ENCODE results near the gene ARRB1.
"Not testable (repeated sequence)": the region's sequence is repeated elsewhere in the genome, so short reads cannot be mapped to it uniquely, and the experiment has no call there.

ARRB1 gene

GRCh38 chr11:75351541-75351790 is at the start of gene ARRB1:
Gene ARRB1 (minus strand): TSS chr11:75351661. CDS start chr11:75351607, 54 bp downstream.
- no peak for DNase-seq

- peak; percentile 13 for DNase-seq
These were observed 48.8 kb upstream of the ARRB1 start for GRCh38 chr11:75400146-75400865.

DNA sequence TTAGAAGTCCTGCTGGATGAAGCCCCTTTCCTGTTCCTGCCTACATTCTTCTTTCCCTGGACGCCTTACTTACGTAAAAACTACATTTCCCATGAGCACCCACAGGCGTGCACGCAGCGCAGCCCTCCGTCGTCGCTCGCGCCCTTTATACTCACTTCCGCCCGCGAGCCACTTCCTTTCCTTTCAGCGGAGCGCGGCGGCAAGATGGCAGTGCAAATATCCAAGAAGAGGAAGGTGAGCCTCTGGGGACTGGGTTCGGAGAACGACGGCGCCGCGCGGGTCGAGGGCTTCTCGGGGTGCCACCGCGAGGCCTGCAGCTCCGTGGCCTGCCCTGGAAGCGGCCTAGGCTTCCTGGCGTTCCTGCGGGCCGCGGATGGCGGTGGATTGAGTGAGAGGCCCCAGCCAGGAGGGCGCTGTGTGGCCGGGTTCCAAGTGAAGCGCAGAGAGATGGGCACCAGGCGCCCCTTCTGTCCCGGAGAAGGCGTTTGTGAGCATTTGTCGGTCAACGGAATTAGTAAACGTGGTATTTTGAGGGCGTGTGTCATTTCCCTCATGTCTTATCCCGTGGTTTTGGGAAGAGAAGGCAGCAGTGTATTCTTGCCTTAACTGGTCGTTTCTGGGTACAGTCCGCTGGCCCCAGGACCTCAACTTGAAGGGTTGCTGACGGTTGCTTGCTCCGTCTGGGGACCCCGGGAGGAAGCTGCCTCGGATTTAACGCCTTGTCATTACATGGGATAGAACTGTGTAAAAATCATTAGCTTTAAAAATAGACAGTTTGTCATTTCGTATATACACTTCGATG is 48.1 kb upstream of the ARRB1 start, which contains the start of gene RPS3:
Gene RPS3 (plus strand): TSS at position 175 of the 802 bp plus-strand sequence. CDS start 30 bp downstream, at position 205.
- DNase-seq: peak; percentile 84

DNA sequence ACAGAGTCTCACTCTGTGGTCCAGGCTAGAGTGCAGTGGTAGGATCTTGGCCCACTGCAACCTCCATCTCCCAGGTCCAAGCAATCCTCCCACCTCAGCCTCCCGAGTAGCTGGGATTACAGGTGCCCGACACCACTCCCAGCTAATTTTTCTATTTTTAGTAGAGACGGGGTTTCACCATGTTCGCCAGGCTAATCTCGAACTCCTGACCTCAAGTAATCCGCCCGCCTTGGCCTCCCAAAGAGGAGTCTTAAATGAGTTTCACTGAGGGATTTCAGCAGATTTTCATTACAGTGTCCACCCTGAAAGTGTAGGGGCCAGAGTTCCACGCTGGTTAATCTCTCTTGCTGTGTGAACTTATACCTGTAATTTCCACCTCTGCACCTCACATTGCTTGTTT is 47.4 kb upstream of the ARRB1 start:
- no peak for DNase-seq

DNA sequence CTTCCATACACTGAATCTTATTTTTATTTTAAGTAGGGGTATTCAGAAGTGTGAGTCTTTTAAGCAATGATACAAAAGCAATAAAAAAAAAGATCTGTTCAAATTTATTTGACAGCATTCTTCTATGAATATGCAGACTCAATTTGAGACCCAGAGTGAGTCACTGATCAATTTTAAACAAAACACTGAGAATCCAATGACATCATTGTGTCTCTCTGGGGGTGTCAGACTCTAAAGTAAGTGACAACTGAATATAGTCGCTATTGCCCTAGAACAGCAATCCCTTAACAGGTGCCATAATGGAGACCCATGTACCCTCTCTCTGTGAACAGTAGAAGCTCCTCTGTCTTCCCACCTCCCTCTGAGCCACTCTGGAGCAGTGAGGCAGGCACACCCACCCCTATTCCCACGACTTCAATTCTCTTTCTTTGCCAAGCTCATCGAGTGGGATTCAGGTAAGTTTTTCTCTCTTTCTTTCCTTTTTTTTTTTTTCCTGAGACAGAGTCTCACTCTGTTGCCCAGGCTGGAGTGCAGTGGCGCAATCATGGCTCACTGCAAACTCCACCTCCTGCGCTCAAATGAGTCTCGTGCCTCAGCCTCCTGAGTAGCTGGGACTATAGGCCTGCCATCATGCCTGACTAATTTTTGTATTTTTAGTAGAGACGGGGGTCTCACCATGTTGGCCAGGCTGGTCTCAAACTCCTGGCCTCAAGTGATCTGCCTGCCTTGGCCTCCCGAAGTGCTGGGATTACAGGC is 42.8 kb upstream of the ARRB1 start:
- no peak for DNase-seq

DNA sequence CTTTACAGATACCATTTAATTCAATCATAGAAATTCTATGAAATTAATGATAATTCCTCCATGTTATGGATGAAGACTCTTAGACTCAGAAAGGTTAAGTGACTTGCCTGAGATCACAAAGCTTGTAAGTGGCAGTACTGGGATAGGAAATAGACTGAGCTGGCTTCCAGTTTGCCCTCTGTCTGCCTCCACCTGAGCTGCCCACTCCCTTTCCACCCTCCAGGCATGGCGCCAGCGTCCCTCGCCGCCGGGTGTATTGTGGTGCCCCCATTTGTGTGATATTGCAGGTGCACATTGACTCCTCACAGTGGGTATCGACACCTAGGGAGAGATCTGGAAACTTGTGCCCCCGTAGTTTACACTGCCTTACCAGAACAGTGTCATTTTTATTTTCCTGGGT is 38.5 kb upstream of the ARRB1 start:
- DNase-seq: no peak

DNA sequence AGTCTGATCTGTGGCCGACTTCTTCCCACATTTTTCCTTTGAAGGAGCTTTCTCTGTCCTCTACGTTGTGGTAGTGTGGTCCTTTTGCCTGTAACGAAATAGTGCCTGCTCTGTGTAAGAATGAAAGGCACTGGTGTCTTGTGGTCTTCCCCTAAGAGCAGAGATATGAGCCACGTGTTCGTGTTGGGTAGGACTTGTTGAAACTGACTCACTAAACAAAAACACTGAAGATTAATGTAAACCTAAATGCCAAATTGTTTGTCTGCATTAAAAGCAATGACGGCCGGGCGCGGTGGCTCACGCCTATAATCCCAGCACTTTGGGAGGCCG is 37.8 kb upstream of the ARRB1 start:
- DNase-seq: no peak

DNA sequence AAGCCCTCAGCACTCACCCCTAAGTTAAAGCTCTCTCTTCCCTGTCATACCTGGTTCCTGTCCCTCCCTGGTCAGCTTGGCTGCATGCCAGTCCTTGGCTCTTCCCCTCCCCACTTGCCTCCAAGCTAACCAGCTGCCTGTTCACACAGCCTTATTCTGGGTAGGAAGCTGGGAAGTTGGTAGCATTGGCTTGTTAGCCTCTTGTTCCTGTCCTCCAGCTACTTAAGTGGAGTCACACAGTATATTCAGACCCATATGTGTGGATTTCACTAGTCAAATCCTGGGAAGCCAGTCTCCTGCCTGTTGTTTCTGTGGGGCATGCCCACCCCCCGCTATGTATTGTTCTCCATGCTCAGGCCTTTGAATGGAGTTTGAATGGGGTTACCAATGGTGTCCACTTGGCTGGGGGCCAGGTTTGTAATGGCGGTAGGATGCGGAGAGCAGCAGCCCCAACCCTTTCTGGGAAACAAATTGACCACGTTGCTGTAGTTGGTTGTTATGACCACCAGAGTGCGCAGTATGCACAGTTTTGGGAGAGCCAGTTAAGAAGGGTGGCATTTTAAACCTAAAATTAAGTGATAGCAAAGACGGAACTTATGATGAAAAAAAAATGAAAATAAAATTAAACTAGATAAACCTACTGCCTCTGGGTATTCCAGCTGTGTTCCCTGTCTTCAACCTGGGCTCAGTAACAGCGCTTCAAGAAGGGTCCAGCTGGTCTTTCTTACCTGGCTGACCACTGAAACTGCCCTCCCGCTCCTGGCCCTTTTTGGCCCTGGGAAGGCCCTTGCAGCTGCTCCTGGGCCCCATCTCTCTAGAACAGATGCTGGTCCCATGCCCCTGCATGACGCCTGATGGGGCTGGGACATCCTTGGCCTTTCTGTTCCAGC is 37.2 kb upstream of the ARRB1 start:
- peak; percentile 51 for DNase-seq

DNA sequence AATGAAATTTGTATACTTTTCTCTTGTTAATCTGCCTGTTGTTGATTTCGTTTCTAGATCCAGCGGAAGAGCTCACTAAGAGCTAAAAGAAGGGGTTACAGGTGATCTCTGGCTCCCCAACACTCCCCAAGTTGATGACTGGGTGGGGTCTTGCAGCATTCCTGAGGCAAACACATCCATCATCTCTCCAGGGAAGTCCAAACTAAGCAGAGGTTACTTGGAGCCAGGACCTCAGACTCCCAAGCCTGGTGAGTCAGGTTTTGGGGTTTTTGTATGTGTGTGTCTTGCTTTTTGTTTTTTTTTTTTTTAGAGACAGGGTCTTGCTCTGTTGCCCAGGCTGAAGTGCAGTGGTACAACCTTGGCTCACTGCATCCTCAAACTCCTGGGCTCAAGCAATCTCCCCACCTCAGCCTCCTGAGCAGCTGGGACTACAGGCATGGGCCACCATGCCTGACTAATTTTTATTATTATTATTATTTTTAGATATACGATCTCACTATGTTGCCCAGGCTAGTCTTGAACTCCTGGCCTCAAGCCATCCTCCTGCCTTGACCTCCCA is 36.4 kb upstream of the ARRB1 start:
- DNase-seq: no peak

GRCh38 chr11:75386942-75387630 is 35.6 kb upstream of the ARRB1 start:
- no peak for DNase-seq

GRCh38 chr11:75384438-75385080 is 33.1 kb upstream of the ARRB1 start:
- DNase-seq: peak; percentile 64

GRCh38 chr11:75383246-75383645 is 31.8 kb upstream of the ARRB1 start:
- DNase-seq: peak; percentile 25

DNA sequence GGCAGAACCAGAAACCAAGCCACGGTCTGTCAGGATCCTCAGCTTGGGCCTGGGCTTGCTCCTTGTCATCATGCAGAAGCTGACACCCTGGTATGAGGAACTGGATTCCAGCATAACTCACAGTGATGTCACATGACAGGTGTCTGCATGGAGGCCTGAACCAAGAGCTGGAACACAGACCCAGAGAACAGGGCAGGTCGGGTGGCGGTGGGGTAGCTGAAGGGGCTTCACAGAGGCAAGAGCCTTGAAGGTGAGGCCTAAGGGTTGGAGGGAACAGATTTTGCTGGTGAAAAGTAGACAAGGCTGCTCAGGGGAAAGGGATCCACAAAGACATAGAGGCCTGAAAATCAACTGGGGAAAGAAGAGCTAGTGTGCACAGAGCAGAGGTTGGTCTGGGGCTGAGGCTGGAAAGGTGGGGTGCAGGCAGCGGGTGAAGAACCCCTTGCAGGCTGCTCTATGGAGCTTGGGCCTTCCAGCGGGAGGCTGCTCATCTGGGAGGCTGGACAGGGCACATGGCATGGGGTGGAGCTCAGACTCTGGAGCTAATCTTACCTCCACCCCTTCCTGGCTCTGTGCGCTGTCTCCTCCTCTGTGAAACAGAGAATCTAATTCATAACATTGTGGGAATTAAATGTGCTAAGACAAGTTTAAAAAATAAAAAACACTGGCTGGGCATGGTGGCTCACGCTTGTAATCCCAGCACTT is 29.4 kb upstream of the ARRB1 start:
- DNase-seq: no peak

DNA sequence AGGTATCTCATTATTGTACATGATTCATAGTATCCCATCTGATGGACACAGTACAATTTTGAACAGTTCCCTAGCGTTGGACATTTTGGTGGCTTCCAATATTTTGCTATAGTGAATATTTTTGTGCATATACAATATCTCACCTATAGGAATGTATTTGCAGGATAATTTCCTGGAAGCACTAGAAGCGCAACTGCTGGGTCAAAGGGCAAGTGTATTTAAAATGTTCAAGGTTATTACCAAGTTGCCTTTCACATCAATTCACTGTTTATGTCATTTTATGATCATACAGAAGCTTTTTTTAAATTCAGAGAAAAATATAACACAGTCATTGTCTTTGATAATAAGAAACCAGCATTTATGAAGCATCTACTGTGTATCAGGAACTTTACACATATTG is 28.8 kb upstream of the ARRB1 start:
- DNase-seq: no peak

GRCh38 chr11:75378776-75379175 is 27.3 kb upstream of the ARRB1 start:
- not testable (repeated sequence) for DNase-seq

DNA sequence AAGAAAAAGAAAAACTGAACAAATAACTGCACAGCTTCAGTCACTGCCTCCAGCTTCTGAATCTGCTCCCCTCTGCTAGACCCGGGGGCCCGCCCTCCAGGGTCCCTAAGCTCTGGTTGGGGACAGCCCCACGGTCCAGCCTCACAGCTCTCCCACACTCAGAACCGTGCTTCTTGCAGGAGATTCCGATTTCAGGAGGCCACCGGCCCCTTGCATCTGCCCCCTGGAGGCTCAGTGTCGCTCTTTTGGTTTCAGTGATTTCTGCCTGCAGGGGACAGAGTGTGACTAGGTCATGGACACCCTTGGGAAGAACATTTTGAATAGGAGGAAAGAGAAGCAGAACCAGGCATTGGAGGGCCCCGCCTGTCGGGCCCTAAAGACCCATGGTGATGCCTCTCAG is 24.7 kb upstream of the ARRB1 start:
- DNase-seq: no peak

- no peak for DNase-seq
These were observed 24.2 kb upstream of the ARRB1 start for GRCh38 chr11:75375626-75376025.

GRCh38 chr11:75374646-75375045 is 23.2 kb upstream of the ARRB1 start:
- no peak for DNase-seq

DNA sequence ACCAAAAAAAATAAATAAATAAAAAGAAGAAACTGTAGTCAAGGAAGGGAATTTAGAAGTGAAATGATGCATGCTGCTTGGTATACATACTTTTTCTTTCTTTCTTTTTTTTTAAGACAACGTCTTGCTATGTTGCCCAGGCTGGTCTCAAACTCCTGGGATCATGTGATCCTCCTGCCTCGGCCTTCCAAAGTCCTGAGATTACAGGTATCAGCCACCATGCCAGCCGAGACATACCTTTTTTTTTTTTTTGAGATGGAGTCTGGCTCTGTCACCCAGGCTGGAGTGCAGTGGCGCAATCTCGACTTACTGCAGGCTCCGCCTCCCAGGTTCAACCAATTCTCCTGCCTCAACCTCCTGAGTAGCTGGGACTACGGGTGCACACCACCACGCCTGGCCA is 21.7 kb upstream of the ARRB1 start:
- DNase-seq: no peak

- DNase-seq: no peak
These were observed 20.8 kb upstream of the ARRB1 start for GRCh38 chr11:75371949-75372876.
